ENCODE data around the gene FHL3. TPM values are rescaled to one million over a fixed set of nuclear protein-coding genes. Genes with fewer than 3 reads are reported as not detected.
"Not testable (repeated sequence)": the region's sequence is repeated elsewhere in the genome, so short reads cannot be mapped to it uniquely, and the experiment has no call there.

The FHL3 gene
- total RNA-seq, 1 donor from 2014 or later, result 60.1 TPM

DNA sequence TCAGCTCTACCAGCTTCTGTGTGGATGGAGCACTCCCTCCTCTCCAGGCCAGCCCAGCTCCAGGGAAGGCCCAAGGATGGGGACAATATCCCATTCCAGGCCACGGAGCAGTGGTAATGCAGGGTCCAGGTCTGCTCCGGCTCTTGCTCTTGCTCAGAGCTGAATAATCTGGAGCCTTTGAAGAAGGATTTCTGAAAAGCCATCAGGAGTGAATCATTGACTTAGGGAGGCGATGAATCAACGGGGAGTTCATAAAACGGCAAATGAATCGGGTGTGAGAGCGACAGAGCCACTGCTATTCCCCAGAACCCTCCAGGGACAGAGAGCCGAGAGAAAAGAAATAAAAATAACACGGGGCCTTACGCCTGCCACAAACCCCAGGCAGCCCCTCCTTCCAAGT is 33.5 kb upstream of the FHL3 start:
- Histone ChIP-seq H3K9me3 (no peaks in the 10 kb centered on the region), H3K4me3 (no peak overlapping the region), H3K4me1 (no peaks in the 10 kb centered on the region), H3K36me3 (no peaks in the 10 kb centered on the region), H3K27me3 (peaks cover 17% of the 10 kb centered on the region), H3K27ac (no peak overlapping the region)
- TF ChIP-seq CTCF (IDR thresholded peaks at IDR 0.05), result no peak
- intact Hi-C loops (cut with DNase I), result no loop called here
- no peak for DNase-seq (ENCODE audit: low spot score in 2 of 2)

GRCh38 chr1:38037221-38037939 is 32.1 kb upstream of the FHL3 start:
- intact Hi-C loops (cut with DNase I), result no loop called here
- no peak for DNase-seq (ENCODE audit: low spot score in 2 of 2)
- no peak overlapping the region for H3K27ac ChIP-seq
- no peak overlapping the region for H3K4me3 ChIP-seq
- TF ChIP-seq CTCF (IDR thresholded peaks at IDR 0.05), result no peak
- H3K4me1 ChIP-seq, result no peaks in the 10 kb centered on the region
- H3K9me3 ChIP-seq, result no peaks in the 10 kb centered on the region
- H3K36me3 ChIP-seq, result no peaks in the 10 kb centered on the region
- peaks cover 5% of the 10 kb centered on the region for H3K27me3 ChIP-seq

- DNase-seq (ENCODE audit: low spot score in 2 of 2), result no peak
- no peak for TF ChIP-seq CTCF (IDR thresholded peaks at IDR 0.05)
- Histone ChIP-seq H3K4me3 (no peak overlapping the region), H3K36me3 (no peaks in the 10 kb centered on the region), H3K27ac (no peak overlapping the region), H3K27me3 (no peaks in the 10 kb centered on the region), H3K9me3 (no peaks in the 10 kb centered on the region), H3K4me1 (peaks cover 0 to under 1% of the 10 kb centered on the region in 2 donors)
- intact Hi-C loops (cut with DNase I), result no loop called here
Observed at GRCh38 chr1:38034871-38035270, 29.6 kb upstream of the FHL3 start.

DNA sequence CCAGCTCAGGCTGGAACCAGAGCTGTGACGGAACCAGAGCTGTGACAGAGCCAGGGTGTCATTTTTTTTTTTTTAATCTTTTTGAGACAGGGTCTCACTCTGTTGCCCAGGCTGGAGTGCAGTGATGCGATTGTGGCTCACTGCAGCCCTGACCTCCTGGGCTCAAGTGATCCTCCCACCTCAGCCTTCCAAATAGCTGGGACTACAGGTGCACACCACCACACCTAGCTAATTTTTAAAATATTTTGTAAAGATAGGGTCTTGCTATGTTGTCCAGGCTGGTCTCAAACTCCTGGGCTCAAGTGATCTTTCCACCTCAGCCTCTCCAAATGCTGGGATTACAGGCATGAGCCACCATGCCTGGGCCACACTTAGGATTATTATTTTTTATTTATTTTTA is 27.7 kb upstream of the FHL3 start:
- H3K27me3 ChIP-seq; H3K9me3 ChIP-seq; H3K36me3 ChIP-seq; H3K27ac ChIP-seq; intact Hi-C loops (cut with DNase I); H3K4me3 ChIP-seq; DNase-seq (ENCODE audit: low spot score in 2 of 2): not testable (repeated sequence)
- peaks cover 0 to 10% of the 10 kb centered on the region in 2 donors for H3K4me1 ChIP-seq

GRCh38 chr1:38031513-38031866 is 26.2 kb upstream of the FHL3 start:
- no peak for TF ChIP-seq CTCF (IDR thresholded peaks at IDR 0.05)
- H3K9me3 ChIP-seq, result no peaks in the 10 kb centered on the region
- intact Hi-C loops (cut with DNase I), result no loop called here
- H3K36me3 ChIP-seq, result no peaks in the 10 kb centered on the region
- H3K4me3 ChIP-seq, result no peak overlapping the region
- no peak overlapping the region for H3K27ac ChIP-seq
- H3K27me3 ChIP-seq, result no peaks in the 10 kb centered on the region
- peaks cover 0 to 10% of the 10 kb centered on the region in 2 donors for H3K4me1 ChIP-seq
- DNase-seq (ENCODE audit: low spot score in 2 of 2), result no peak

GRCh38 chr1:38030596-38031512 is 25.5 kb upstream of the FHL3 start:
- no peak for DNase-seq (ENCODE audit: low spot score in 2 of 2)
- intact Hi-C loops (cut with DNase I), result no loop called here

More at GRCh38 chr1:38030596-38031512, 25.5 kb upstream of the FHL3 start:
- Histone ChIP-seq H3K27ac (no peak overlapping the region), H3K4me3 (no peak overlapping the region), H3K36me3 (peaks cover 2 to 4% of the 10 kb centered on the region in 2 donors), H3K27me3 (no peaks in the 10 kb centered on the region), H3K9me3 (no peaks in the 10 kb centered on the region), H3K4me1 (peaks cover 0 to 10% of the 10 kb centered on the region in 2 donors)
- no peak for TF ChIP-seq CTCF (IDR thresholded peaks at IDR 0.05)

All from ascending aorta (tissue), 2 donors.